IPS DF 6.9 (cell line): ENCODE data around the gene RETSAT.
"Not testable (repeated sequence)": the region's sequence is repeated elsewhere in the genome, so short reads cannot be mapped to it uniquely, and the experiment has no call there.

Source experiments
- DNase-seq: peaks from one replicate; pipeline ENCODE4 v3.0.0-alpha.2; 2013; ENCODE audit warnings: low read depth, low spot score
- H3K27ac ChIP-seq: one replicate; pipeline ENCODE4 v1.5.1; 2013; ENCODE audit warnings: low read length, control low read depth
- H3K27me3 ChIP-seq: 2 replicates; pipeline ENCODE4 v1.6.1; 2013; ENCODE audit warnings: mild to moderate bottlenecking, low read length; ENCODE audit not compliant: control insufficient read depth, insufficient read depth
- H3K36me3 ChIP-seq: 2 replicates; pipeline ENCODE4 v1.6.1; 2013; ENCODE audit warnings: low read length; ENCODE audit not compliant: control insufficient read depth, insufficient read depth
- H3K4me1 ChIP-seq: 2 replicates; pipeline ENCODE4 v1.6.1; 2013; ENCODE audit warnings: low read length; ENCODE audit not compliant: control insufficient read depth, insufficient read depth
- H3K4me3 ChIP-seq: 2 replicates; pipeline ENCODE4 v1.5.1; 2013; ENCODE audit warnings: mild to moderate bottlenecking, low read length
- H3K9me3 ChIP-seq: 2 replicates; pipeline ENCODE4 v1.6.1; 2013; ENCODE audit warnings: low read length, inconsistent platforms; ENCODE audit not compliant: control insufficient read depth, insufficient read depth
- WGBS: extraction: QIAGEN DNeasy Blood & Tissue Kit; methylation state at CpG from one replicate; pipeline ENCODE4 v1.1.7; 2013; ENCODE audit warnings: mixed read lengths, missing lambda C conversion rate; ENCODE audit not compliant: insufficient read length, insufficient coverage; 5-methylcytosine and 5-hydroxymethylcytosine counted together

Gene RETSAT

GRCh38 chr2:85380048-85380447, 25.7 kb upstream of the RETSAT start:
- Histone ChIP-seq H3K27ac (no peak overlapping the region), H3K36me3 (no peaks in the 10 kb centered on the region), H3K4me3 (no peak overlapping the region), H3K9me3 (no peaks in the 10 kb centered on the region), H3K27me3 (no peaks in the 10 kb centered on the region), H3K4me1 (no peaks in the 10 kb centered on the region)
- no CpG with 5 or more reads among the region's 1 CpG for WGBS
- DNase-seq: no peak

- WGBS: no CpG with 5 or more reads among the region's 5 CpGs
- no peak for DNase-seq
- H3K27ac ChIP-seq: no peak overlapping the region
- no peak overlapping the region for H3K4me3 ChIP-seq
- no peaks in the 10 kb centered on the region for H3K4me1 ChIP-seq
- H3K9me3 ChIP-seq: no peaks in the 10 kb centered on the region
- no peaks in the 10 kb centered on the region for H3K36me3 ChIP-seq
- no peaks in the 10 kb centered on the region for H3K27me3 ChIP-seq
These were observed 23.9 kb upstream of the RETSAT start for GRCh38 chr2:85378257-85378656.

GRCh38 chr2:85377083-85377482, 22.8 kb upstream of the RETSAT start:
- H3K27ac ChIP-seq: no peak overlapping the region
- WGBS: no CpG with 5 or more reads among the region's 11 CpGs
- H3K9me3 ChIP-seq: no peaks in the 10 kb centered on the region
- no peaks in the 10 kb centered on the region for H3K36me3 ChIP-seq
- H3K4me3 ChIP-seq: no peak overlapping the region
- H3K4me1 ChIP-seq: no peaks in the 10 kb centered on the region
- H3K27me3 ChIP-seq: no peaks in the 10 kb centered on the region
- no peak for DNase-seq

- no peak overlapping the region for H3K4me3 ChIP-seq
- no peaks in the 10 kb centered on the region for H3K9me3 ChIP-seq
- no peaks in the 10 kb centered on the region for H3K4me1 ChIP-seq
- no peak overlapping the region for H3K27ac ChIP-seq
- H3K36me3 ChIP-seq: no peaks in the 10 kb centered on the region
- no peaks in the 10 kb centered on the region for H3K27me3 ChIP-seq
- DNase-seq: no peak
- no CpG with 5 or more reads among the region's 5 CpGs for WGBS
These were observed 22.1 kb upstream of the RETSAT start for GRCh38 chr2:85376291-85377065.

- no peak overlapping the region for H3K27ac ChIP-seq
- no CpG with 5 or more reads among the region's 11 CpGs for WGBS
- H3K36me3 ChIP-seq: no peaks in the 10 kb centered on the region
- no peak for DNase-seq
- no peaks in the 10 kb centered on the region for H3K4me1 ChIP-seq
- H3K4me3 ChIP-seq: no peak overlapping the region
- H3K27me3 ChIP-seq: no peaks in the 10 kb centered on the region
- no peaks in the 10 kb centered on the region for H3K9me3 ChIP-seq
These were observed 16.7 kb upstream of the RETSAT start for GRCh38 chr2:85371045-85371444.

GRCh38 chr2:85369500-85369899, 15.2 kb upstream of the RETSAT start:
- Histone ChIP-seq H3K36me3 (no peaks in the 10 kb centered on the region), H3K27ac (no peak overlapping the region), H3K9me3 (no peaks in the 10 kb centered on the region), H3K4me1 (no peaks in the 10 kb centered on the region), H3K4me3 (no peak overlapping the region), H3K27me3 (no peaks in the 10 kb centered on the region)
- no peak for DNase-seq
- no CpG with 5 or more reads among the region's 5 CpGs for WGBS

GRCh38 chr2:85368921-85369320, 14.6 kb upstream of the RETSAT start:
- no peaks in the 10 kb centered on the region for H3K36me3 ChIP-seq
- DNase-seq: no peak

GRCh38 chr2:85367180-85367579, 12.9 kb upstream of the RETSAT start:
- no peaks in the 10 kb centered on the region for H3K36me3 ChIP-seq
- H3K27me3 ChIP-seq: no peaks in the 10 kb centered on the region
- H3K4me1 ChIP-seq: no peaks in the 10 kb centered on the region
- no CpG with 5 or more reads among the region's 5 CpGs for WGBS
- H3K9me3 ChIP-seq: no peaks in the 10 kb centered on the region
- no peak for DNase-seq
- H3K27ac ChIP-seq: no peak overlapping the region
- no peak overlapping the region for H3K4me3 ChIP-seq

More at GRCh38 chr2:85368921-85369320, 14.6 kb upstream of the RETSAT start:
- Histone ChIP-seq H3K4me1 (no peaks in the 10 kb centered on the region), H3K9me3 (no peaks in the 10 kb centered on the region), H3K4me3 (no peak overlapping the region), H3K27ac (no peak overlapping the region), H3K27me3 (no peaks in the 10 kb centered on the region)

- not testable (repeated sequence) for H3K36me3 ChIP-seq, DNase-seq, H3K27ac ChIP-seq, H3K27me3 ChIP-seq, H3K9me3 ChIP-seq, H3K4me3 ChIP-seq, H3K4me1 ChIP-seq
- whole genome bisulfite sequencing: no CpG with 5 or more reads among the region's 5 CpGs
These were observed 8.5 kb upstream of the RETSAT start for GRCh38 chr2:85362653-85363387.

GRCh38 chr2:85357736-85358135, 3.4 kb upstream of the RETSAT start:
- Histone ChIP-seq H3K27me3 (no peaks in the 10 kb centered on the region), H3K27ac (no peak overlapping the region), H3K4me3 (no peak overlapping the region), H3K36me3 (no peaks in the 10 kb centered on the region), H3K9me3 (no peaks in the 10 kb centered on the region), H3K4me1 (0 out of 2 replicates have a peak, but pooled peaks cover 3% of the 10 kb centered on the region)
- no peak for DNase-seq
- no CpG with 5 or more reads among the region's 3 CpGs for WGBS
